DMS153 treated with DMSO at 0.1 percent for 48 hours (cell line): ENCODE measurements around the gene SCARB1.
"Not testable (repeated sequence)": the region's sequence is repeated elsewhere in the genome, so short reads cannot be mapped to it uniquely, and the experiment has no call there.

Source experiments
- DNase-seq: peaks from one replicate; lab custom pipeline; 2025; ENCODE audit not compliant: unreplicated experiment; lab: John Stamatoyannopoulos, UW

Gene SCARB1, protein sequence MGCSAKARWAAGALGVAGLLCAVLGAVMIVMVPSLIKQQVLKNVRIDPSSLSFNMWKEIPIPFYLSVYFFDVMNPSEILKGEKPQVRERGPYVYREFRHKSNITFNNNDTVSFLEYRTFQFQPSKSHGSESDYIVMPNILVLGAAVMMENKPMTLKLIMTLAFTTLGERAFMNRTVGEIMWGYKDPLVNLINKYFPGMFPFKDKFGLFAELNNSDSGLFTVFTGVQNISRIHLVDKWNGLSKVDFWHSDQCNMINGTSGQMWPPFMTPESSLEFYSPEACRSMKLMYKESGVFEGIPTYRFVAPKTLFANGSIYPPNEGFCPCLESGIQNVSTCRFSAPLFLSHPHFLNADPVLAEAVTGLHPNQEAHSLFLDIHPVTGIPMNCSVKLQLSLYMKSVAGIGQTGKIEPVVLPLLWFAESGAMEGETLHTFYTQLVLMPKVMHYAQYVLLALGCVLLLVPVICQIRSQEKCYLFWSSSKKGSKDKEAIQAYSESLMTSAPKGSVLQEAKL

DNA sequence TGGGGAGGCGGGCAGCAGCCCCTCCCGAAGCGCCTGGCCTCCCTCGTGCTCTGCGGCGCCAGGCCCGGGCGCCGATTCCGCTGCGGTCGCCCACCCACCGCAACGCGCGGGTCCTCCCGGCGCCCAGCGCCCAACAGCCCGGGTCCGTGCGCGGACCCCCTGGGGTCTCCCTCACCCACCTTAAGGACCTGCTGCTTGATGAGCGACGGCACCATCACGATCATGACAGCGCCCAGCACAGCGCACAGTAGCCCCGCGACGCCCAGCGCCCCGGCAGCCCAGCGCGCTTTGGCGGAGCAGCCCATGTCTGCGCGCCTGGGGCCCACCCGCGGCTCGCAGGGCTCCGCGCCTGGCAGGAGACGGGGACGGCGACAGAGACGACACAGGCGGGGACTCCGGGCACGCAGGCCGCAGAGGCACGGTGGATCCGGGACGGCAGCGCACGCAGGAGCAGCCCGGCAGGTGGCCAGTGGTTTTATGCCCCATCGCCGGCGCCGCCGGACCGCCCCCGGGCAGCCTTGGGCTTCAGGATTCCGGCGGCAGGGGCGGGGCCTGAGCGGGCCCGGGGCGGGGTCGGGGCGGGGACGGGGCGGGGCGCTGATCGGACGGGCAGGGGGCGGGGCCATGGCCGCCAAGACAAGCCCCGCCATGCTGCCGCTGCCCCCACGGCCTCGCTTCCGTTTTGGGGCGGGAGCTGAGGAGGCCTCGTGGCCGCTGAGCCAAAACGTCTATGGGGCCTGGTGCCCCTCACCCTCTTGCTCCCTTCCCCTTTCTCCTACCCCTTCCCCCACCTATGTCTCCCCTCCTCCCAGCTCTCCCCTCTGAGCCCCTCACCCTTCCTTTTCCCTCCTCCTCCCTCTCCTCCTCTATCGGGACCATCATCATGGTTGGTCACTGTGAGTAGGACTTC is at the start of gene SCARB1:
Gene SCARB1, minus strand, starts transcription at position 449 of the 910 bp plus-strand sequence. Its CDS starts 144 bp downstream, at position 305.
- DNase-seq: peak; percentile 44

DNA sequence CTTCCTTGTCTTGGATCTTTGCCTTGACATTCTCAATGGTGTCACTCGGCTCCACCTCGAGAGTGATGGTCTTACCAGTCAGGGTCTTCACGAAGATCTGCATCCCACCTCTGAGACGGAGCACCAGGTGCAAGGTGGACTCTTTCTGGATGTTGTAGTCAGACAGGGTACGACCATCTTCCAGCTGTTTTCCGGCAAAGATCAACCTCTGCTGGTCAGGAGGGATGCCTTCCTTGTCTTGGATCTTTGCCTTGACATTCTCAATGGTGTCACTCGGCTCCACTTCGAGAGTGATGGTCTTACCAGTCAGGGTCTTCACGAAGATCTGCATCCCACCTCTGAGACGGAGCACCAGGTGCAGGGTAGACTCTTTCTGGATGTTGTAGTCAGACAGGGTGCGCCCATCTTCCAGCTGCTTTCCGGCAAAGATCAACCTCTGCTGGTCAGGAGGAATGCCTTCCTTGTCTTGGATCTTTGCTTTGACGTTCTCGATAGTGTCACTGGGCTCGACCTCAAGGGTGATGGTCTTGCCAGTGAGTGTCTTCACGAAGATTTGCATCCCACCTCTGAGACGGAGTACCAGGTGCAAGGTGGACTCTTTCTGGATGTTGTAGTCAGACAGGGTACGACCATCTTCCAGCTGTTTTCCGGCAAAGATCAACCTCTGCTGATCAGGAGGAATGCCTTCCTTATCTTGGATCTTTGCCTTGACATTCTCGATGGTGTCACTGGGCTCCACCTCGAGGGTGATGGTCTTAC is 49.0 kb upstream of the SCARB1 start:
- not testable (repeated sequence) for DNase-seq

DNA sequence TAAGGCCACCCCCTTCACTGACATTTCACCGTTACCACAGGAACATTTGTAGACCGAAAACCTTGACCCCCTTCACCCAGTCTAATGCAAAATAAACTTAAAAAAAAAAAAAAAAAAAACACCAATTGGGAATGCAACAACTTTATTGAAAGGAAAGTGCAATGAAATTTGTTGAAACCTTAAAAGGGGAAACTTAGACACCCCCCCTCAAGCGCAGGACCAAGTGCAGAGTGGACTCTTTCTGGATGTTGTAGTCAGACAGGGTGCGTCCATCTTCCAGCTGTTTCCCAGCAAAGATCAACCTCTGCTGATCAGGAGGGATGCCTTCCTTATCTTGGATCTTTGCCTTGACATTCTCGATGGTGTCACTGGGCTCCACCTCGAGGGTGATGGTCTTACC is 47.9 kb upstream of the SCARB1 start:
- not testable (repeated sequence) for DNase-seq

DNA sequence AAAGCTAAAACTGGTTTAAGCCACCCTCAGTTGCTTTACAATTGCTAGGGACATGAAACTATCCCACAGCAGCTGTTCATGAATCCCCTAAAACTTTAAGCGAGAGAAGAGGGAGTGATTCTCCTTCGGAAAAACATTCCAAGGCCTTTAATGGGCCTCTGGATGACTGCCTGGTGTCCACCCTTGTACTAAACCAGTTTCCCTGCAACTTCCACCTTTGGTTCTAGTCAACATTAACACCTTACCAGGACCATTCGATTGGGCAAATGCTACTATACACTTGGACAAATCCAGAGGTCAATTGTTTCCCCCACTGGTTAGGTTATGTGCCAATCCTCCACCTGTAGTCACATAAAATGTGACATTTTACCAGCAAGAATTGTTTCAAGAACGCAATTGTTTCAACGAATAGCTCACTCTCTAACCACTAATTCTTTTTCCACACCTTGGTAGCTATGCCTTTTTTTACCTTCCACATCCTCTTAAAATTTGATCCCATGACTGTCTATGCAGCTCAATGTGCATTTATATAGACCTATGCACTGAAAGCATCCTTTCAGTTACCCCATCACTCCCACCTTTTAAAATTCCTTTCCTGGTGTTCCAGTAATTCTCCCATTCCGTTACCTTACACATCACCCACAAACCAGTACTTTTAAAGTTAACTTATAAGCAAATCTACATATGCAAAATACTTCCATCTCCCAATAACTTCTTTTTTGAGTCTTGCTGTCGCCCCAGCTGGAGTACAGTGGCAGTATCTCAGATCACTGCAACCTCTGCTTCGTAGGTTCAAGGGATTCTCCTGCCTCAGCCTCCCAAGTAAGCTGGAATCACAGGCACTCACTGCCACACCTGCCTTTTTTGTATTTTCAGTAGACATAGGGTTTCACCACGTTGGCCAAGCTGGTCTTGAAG is 47.2 kb upstream of the SCARB1 start:
- DNase-seq: no peak

DNA sequence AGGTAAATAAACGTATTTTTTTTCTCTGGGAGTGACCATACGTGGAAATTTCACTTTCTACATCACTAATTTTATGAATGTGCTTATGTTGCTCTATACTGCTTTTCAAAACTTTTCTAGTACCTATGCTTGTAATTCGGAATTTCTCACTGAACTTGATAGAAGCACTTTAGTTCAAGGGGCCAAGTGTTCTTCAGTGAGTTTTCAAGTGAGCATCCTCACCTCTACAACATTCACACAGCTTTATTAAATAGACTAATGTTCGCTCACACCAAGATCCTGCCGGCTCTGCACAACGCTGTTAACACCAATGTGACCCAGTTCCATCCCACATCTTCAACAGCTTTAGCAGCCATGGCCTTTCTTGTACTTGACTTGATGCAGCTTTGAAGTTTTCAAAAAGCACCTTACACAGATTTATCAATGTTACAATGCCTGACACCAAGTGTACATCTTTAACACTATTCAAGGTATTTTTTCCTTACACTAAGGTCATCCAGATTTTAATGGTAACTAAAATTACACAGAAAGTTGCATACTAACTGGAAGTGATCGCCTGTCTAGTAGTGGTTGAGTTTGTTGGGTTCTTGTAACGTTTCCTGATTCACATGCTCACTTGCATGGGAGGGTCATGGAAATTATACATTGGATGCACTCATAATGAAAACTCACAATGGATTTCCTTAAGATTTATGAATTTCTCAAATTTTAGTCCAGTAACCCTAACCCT is 46.3 kb upstream of the SCARB1 start:
- DNase-seq: no peak

DNA sequence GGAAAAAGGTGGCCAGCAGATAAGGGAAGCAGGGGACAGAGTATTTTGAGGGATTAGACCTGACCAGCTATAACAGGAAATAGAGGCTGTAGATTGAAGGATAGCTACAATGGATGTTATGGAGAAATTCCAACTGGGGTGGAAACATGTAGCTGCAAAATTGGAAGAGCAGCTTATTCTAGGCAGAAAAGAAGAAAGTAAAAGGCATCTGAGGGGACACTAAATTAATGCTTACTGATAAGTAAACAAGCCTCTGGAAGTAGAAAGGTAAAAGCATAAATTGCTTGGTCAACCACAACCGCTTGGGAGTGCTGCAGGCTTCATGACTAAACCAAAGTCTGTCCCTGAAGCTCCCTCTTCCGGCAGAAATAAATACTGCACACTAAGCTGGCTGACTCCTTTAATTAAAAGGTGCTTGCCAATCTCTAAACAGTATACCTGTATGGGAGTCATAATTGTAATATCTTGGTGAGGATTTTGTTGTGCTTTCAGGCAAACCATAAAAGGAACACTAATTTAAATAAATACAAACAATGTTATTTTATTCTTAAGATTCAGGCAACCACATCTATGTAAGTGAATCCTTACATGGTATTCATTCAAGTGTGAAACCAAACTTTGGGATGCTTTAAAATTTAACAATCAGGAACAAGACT is 43.1 kb upstream of the SCARB1 start:
- no peak for DNase-seq

DNA sequence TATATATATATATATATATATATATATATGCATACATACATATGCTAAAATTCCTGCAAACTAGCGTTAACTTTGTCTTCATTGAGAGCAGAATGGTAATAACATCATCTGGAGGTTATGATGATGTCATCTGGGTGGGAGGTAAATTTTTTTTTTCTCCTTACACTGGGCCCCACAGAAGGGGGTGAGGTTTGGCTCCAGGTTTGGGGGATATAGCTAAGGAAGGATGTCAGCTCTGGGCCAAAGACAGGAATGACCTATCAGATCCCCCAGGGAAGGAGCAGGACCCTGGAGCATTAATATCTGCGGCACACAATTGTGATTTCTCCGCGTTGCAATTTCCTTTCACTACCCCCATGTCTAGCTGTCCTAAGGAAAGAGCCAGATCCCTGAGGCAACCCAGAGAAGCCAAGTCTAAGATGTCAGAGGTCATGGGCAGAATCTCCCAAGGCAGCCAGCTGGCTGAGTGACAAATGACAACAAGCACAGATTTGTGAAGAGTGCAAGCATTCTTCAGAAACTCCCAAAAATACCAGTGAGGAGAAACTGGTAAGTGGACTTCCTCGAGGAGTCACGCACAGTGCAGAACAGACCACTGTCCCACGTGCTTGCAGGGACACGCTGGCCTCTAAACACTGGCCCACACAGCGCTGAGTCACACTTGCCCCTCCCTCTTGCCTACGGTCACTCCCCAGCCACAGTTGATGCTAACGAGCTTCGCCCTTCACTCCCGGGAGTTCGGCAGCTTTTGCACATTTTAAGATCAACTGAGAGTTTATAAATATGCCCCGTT is 40.8 kb upstream of the SCARB1 start:
- no peak for DNase-seq

DNA sequence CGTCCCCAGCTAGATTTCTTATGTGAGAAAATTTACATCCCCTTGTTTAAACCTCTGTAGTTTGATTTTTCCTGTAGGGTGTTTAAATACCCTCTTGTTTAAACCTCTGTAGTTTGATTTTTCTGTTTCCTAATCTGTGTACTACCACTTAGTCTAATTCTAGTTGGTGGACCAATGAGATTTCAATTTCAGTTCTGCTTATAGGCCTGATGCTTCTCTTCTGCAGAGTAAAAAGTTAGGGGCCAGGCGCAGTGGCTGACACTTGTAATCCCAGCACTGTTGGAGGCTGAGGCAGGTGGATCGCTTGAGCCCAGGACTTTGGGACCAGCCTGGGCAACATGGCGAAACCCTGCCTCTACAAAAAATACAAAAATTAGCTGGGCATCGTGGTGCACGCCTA is 39.3 kb upstream of the SCARB1 start:
- DNase-seq: no peak

DNA sequence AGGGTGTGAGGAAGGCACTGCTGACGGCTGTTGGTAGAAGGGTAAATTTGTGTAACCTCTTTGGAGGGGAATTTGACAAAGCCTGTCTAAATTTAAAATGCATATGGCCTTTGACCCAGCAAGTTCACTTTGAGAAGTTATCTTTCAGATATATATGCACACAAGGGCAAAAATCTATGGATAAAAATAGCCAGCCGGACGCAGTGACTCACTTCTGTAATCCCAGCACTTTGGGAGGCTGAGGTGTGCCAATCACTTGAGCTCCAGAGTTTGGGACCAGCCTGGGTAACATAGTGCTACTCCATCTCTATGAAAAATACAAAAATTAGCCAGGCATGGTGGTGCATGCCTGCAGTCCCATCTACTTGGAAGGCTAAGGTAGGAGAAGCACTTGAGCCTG is 37.3 kb upstream of the SCARB1 start:
- no peak for DNase-seq

DNA sequence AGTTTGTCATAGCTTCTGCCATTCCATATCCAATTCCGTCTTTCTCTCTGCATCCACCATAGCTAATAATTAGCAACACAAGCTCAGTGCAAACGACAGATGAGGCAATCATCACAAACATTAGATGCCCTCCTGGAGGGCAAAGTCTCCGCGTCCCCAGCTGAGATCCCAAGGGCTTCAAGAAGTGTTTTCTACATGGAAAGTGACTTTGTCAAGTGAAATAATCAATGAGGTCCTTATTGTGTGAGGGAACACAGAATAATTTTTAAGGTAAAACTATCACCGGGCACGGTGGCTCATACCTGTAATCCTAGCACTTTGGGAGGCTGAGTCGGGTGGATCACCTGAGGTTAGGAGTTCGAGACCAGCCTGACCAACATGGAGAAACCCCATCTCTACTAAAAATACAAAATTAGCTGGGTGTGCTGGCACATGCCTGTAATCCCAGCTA is 36.7 kb upstream of the SCARB1 start:
- not testable (repeated sequence) for DNase-seq

DNA sequence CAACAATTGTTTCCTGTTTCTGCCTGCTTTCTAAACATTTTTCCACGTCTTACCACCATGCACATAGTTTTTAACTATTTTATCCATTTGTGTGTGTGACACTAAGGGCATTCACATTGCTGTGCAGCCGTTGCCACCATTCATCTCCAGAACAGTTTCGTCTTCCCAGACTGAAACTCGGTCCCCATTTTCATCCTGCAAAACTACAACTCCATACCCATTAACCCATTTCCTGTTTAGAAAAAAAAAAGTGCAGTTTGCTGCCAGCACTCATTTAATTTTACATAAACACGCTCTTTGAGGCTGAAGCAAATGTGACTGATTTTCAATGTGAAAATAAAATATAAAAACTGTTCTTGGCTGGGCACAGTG is 35.2 kb upstream of the SCARB1 start:
- no peak for DNase-seq

DNA sequence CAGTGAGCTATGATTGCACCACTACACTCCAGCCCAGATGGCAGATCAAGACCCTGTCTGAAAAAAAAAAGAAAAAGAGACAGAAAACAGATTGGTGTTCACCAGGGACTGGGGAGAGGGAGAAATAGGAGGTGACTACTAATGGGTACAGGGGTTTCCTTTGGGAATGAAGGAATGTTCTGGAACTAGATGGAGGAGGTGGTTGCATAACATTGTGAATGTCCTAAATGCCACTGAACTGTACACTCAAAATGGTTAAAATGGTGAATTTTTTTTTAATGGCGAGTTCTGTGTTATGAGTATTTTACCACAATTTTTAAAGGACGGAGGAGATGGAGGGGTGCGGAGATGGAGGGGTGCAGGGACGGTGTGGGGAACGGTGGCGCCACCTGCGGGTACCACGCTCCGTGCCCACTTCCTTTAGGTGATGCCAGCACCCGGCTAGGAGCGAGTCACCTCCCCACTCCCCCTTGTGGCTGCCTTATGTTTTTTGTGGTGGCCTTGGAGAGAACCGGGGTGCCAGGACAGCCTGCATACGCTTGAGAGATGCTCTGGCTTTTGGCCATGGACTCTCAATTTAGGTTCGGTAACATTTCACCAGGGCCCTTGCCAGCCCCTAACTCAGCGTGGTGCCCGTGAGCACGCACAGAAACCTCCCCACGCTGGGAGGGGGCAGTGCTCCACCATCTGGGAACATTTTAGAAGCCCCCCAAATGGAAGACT is 34.7 kb upstream of the SCARB1 start:
- DNase-seq: peak; percentile 45

DNA sequence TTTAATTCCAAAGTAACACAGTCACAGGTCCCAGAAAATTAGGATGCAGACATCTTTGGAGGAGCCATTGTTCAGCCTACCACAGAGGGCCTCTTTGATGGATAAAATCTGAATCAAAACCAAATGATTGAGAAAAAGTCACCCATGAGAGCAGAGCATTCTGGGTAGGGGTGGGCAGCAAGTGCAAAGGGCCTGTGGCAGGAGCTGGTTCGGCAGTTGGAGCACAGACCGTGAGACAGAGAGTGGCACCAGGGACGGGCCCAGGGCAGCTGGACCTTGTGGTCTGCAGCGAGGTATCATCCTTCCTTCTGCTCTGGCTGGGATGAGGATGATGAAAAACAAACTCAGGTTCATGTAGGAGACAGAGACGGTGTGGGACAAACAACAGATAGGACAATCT is 32.8 kb upstream of the SCARB1 start:
- DNase-seq: no peak

DNA sequence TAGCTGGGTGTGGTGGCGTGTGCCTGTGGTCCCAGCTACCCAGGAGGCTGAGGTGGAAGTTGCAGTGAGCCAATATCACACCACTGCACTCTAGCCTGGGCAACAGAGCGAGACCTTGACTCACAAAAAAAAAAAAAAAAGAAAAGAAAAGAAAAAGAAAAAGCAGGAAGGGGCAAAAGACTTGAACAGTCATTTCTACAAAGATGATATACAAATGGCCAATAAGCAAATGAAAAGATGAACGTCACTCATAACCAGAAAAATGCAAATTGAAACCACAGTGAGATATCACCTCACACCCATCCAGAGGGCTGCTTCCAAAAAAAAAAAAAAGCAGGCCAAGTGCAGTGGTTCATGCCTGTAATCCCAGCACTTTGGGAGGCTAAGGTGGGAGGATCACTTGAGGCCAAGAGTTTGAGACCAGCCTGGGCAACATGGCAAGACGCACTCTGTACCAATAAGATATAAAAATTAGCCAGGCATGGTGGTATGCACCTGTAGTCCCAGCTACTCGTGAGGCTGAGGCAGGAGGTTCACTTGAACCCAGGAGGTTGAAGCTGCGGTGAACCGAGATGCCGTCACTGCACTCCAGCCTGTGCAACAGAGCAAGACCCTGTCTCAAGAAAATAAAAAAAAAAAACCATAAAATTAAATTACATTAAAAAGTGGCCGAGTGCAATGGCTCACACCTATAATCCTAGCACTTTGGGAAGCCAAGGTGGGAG is 30.3 kb upstream of the SCARB1 start:
- no peak for DNase-seq

DNA sequence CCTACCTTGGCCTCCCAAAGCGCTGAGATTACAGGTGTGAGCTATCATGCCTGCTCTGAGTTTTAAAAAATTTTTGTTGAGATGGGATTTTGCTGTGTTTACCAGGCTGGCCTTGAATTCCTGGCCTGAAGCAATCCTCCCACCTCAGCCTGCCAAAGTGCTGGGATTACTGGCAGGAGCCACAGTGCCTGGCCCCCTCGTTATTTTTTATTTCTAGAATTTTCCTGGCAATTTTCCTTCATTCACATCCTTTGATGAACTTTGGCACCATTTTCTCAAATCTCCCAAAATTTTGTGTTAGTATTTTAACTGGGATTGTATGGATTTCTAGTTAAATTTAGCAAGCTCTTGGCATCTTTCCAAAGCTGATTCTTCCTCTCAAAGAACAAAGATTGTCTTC is 24.6 kb upstream of the SCARB1 start:
- no peak for DNase-seq

DNA sequence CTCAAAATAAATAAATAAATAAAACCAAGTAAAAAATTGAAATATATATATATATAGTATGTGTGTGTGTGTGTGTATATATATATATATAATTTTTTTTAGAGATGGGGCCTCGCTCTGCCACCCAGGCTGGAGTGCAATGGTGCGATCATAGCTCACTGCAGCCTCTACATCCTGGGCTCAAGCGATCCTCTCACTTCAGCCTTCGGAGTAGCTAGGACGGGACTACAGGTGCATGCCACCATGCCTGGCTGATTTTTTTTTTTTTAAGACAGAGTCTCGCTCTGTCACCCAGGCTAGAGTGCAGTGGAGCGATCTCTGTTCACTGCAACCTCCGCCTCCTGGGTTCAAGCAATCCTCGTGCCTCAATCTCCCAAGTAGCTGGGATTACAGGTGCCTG is 24.1 kb upstream of the SCARB1 start:
- DNase-seq: not testable (repeated sequence)
